H1 (cell line): ENCODE results near the gene BTBD9. TPM values are rescaled to one million over a fixed set of nuclear protein-coding genes. Genes with fewer than 3 reads are reported as not detected.

Experiments used
- CTCF ChIA-PET: fragments of 300-600 bp; sonication (Branson Sonifier 250); formaldehyde crosslinking; loops from one replicate; lab custom pipeline; 2021; ENCODE audit not compliant: partially characterized antibody; lab: Charles Lee
- POLR2A ChIA-PET: fragments of 300-600 bp; sonication (Branson Sonifier 250); formaldehyde crosslinking; loops from one replicate; lab custom pipeline; 2021; ENCODE audit warnings: inconsistent platforms; ENCODE audit not compliant: partially characterized antibody; lab: Charles Lee
- DNase-seq, 2 experiments: peaks; one replicate each; pipeline versions ENCODE4 v3.0.0 to v3.0.0-alpha.2; 2010 to 2022; ENCODE audit warnings: low spot score in 2 of 2, low read depth in 1 of 2, mixed read lengths in 1 of 2
- FAIRE-seq: peaks from 2 replicates; lab custom pipeline; 2011; peaks lifted over from hg19 to GRCh38; lab: Jason Lieb, UNC
- H2AFZ ChIP-seq: 2 replicates; pipeline ENCODE4 v1.8.1; 2012; ENCODE audit warnings: low read length, inconsistent platforms
- H2AK5ac ChIP-seq: 2 replicates; pipeline ENCODE4 v1.6.1; 2013; ENCODE audit warnings: low read depth, low read length
- H2BK120ac ChIP-seq: replicated peaks from 2 replicates; pipeline ENCODE3; 2013; ENCODE audit warnings: low read depth, low read length, inconsistent platforms
- H2BK12ac ChIP-seq: 2 replicates; pipeline ENCODE4 v1.6.1; 2013; ENCODE audit warnings: low read depth, low read length
- H2BK15ac ChIP-seq: 2 replicates; pipeline ENCODE4 v1.6.1; 2013; ENCODE audit warnings: low read length
- H2BK20ac ChIP-seq: 2 replicates; pipeline ENCODE4 v1.6.1; 2013; ENCODE audit warnings: low read length
- H2BK5ac ChIP-seq: 2 replicates; pipeline ENCODE4 v1.6.1; 2013; ENCODE audit warnings: low read depth, low read length
- H3K14ac ChIP-seq: 2 replicates; pipeline ENCODE4 v1.6.1; 2013; ENCODE audit warnings: inconsistent platforms; ENCODE audit not compliant: insufficient read length
- H3K18ac ChIP-seq: 2 replicates; pipeline ENCODE4 v1.6.1; 2013; ENCODE audit warnings: low read length; ENCODE audit errors: extremely low read depth
- H3K23ac ChIP-seq: 2 replicates; pipeline ENCODE4 v1.6.1; 2013; ENCODE audit warnings: inconsistent platforms; ENCODE audit not compliant: insufficient read length
- H3K23me2 ChIP-seq: 2 replicates; pipeline ENCODE4 v1.6.1; 2013; ENCODE audit warnings: low read depth, low read length
- H3K27ac ChIP-seq: 2 replicates; pipeline ENCODE4 v1.6.1; 2011; ENCODE audit warnings: low read depth, low read length, inconsistent platforms
- H3K27me3 ChIP-seq, 4 experiments: replicated peaks in 1 of 4; 1 replicate in 1 of 4; 2 replicates in 3 of 4; pipeline versions ENCODE4 v1.6.1 to v1.8.1; 2011 to 2013; ENCODE audit warnings: low read length in 3 of 4, mild to moderate bottlenecking in 3 of 4, inconsistent platforms in 2 of 4, mixed read lengths in 2 of 4, moderate library complexity in 1 of 4; ENCODE audit not compliant: control insufficient read depth in 3 of 4, insufficient read depth in 3 of 4; ENCODE audit errors: extremely low read depth in 1 of 4
- H3K36me3 ChIP-seq, 4 experiments: 2 replicates each; pipeline versions ENCODE4 v1.6.1 to v1.8.1; 2011 to 2013; ENCODE audit warnings: mild to moderate bottlenecking in 4 of 4, low read length in 3 of 4, moderate library complexity in 2 of 4, control low read depth in 1 of 4, inconsistent platforms in 1 of 4; ENCODE audit not compliant: insufficient read depth in 4 of 4, control insufficient read depth in 2 of 4
- H3K4ac ChIP-seq: replicated peaks from 2 replicates; pipeline ENCODE3; 2013; ENCODE audit warnings: low read length, low read depth, mixed read lengths, inconsistent platforms; ENCODE audit not compliant: insufficient read length
- H3K4me1 ChIP-seq, 4 experiments: replicated peaks in 1 of 4; 1 replicate in 1 of 4; 2 replicates in 3 of 4; pipeline versions ENCODE4 v1.6.1 to v1.8.1; 2011 to 2013; ENCODE audit warnings: low read length in 3 of 4, inconsistent platforms in 2 of 4, mixed read lengths in 1 of 4; ENCODE audit not compliant: insufficient read depth in 4 of 4, control insufficient read depth in 3 of 4
- H3K4me2 ChIP-seq, 2 experiments: 2 replicates each; pipeline versions ENCODE4 v1.6.1 to v1.8.1; 2011 to 2013; ENCODE audit warnings: low read depth in 2 of 2, low read length in 2 of 2, control low read depth in 1 of 2, inconsistent platforms in 1 of 2, mild to moderate bottlenecking in 1 of 2; ENCODE audit not compliant: insufficient read depth in 1 of 2
- H3K4me3 ChIP-seq, 4 experiments: fragments of 200-600, 300-600 bp in 1 of 4; sonication (generic), shearing (Covaris generic), sonication (Bioruptor Twin) in 1 of 4; 2 replicates each; pipeline versions ENCODE4 v1.5.1 to v1.8.1; 2011 to 2016; ENCODE audit warnings: low read length in 4 of 4, low read depth in 3 of 4, control low read depth in 2 of 4, inconsistent platforms in 2 of 4, mild to moderate bottlenecking in 2 of 4, mixed read lengths in 1 of 4, moderate library complexity in 1 of 4; ENCODE audit not compliant: insufficient read depth in 2 of 4; ENCODE audit errors: extremely low read depth in 1 of 4
- H3K56ac ChIP-seq: replicated peaks from 2 replicates; pipeline ENCODE3; 2013; ENCODE audit warnings: low read depth, mild to moderate bottlenecking, mixed read lengths, low read length, inconsistent platforms; ENCODE audit not compliant: insufficient read length
- H3K79me1 ChIP-seq: 2 replicates; pipeline ENCODE4 v1.6.1; 2013; ENCODE audit warnings: low read depth, low read length, control low read depth
- H3K79me2 ChIP-seq, 2 experiments: 2 replicates each; pipeline versions ENCODE4 v1.6.1 to v1.8.1; 2012 to 2013; ENCODE audit warnings: low read length in 2 of 2, mild to moderate bottlenecking in 2 of 2, inconsistent platforms in 1 of 2; ENCODE audit not compliant: insufficient read depth in 2 of 2, control insufficient read depth in 1 of 2
- H3K9ac ChIP-seq, 4 experiments: replicated peaks in 1 of 4; 1 replicate in 1 of 4; 2 replicates in 3 of 4; pipeline versions ENCODE4 v1.6.1 to v1.8.1; 2011 to 2013; ENCODE audit warnings: low read depth in 3 of 4, low read length in 3 of 4, control low read depth in 2 of 4, mild to moderate bottlenecking in 2 of 4, moderate library complexity in 2 of 4, inconsistent platforms in 1 of 4; ENCODE audit errors: extremely low read depth in 1 of 4
- H3K9me3 ChIP-seq, 2 experiments: 2 replicates each; pipeline versions ENCODE4 v1.6.1 to v1.8.1; 2012 to 2013; ENCODE audit warnings: mild to moderate bottlenecking in 2 of 2, moderate library complexity in 2 of 2, control low read depth in 1 of 2, inconsistent platforms in 1 of 2, low read depth in 1 of 2, low read length in 1 of 2, mixed read lengths in 1 of 2; ENCODE audit not compliant: insufficient read depth in 2 of 2
- H4K20me1 ChIP-seq, 2 experiments: replicated peaks in 1 of 2; 2 replicates each; pipeline versions ENCODE3 to v1.8.1; 2011 to 2013; ENCODE audit warnings: inconsistent platforms in 2 of 2, low read length in 2 of 2, mild to moderate bottlenecking in 1 of 2; ENCODE audit not compliant: insufficient read depth in 2 of 2, control insufficient read depth in 1 of 2
- H4K5ac ChIP-seq: 2 replicates; pipeline ENCODE4 v1.6.1; 2013; ENCODE audit warnings: low read length, low read depth, mixed read lengths, inconsistent platforms; ENCODE audit not compliant: insufficient read length
- H4K8ac ChIP-seq: 2 replicates; pipeline ENCODE4 v1.8.0; 2013; ENCODE audit warnings: mild to moderate bottlenecking, moderate library complexity, low read length, inconsistent platforms; ENCODE audit not compliant: insufficient read depth; ENCODE audit errors: extremely low read depth
- H4K91ac ChIP-seq: replicated peaks from 2 replicates; pipeline ENCODE3; 2013; ENCODE audit warnings: low read length, mixed read lengths, inconsistent platforms; ENCODE audit not compliant: insufficient read length
- ASH2L ChIP-seq: fragments of 200-600, 300-600 bp; sonication (generic); IDR thresholded peaks from one replicate; pipeline ENCODE4 v1.7.1; 2017; ENCODE audit warnings: low read length
- BACH1 ChIP-seq: IDR thresholded peaks from 2 replicates; pipeline ENCODE4 v1.6.1; 2012; ENCODE audit warnings: low read length, improper control_type of control experiment
- CBX8 ChIP-seq: fragments of 300-800, 300-1000 bp; sonication (generic); IDR thresholded peaks from 2 replicates; pipeline ENCODE4 v1.7.1; 2016; ENCODE audit warnings: low read depth, low read length, borderline replicate concordance
- CTCF ChIP-seq, 3 experiments: IDR thresholded peaks; 1 replicate in 2 of 3; 2 replicates in 1 of 3; pipeline versions ENCODE4 v1.5.1 to v1.6.1; 2011; ENCODE audit warnings: low read length in 3 of 3, mild to moderate bottlenecking in 3 of 3, inconsistent platforms in 2 of 3, low read depth in 1 of 3, moderate library complexity in 1 of 3; ENCODE audit not compliant: insufficient read depth in 1 of 3; ENCODE audit errors: control extremely low read depth in 1 of 3
- FOSL1 ChIP-seq: IDR thresholded peaks from 2 replicates; pipeline ENCODE4 v1.6.1; 2011; ENCODE audit warnings: mild to moderate bottlenecking, low read depth, low read length, moderate library complexity; ENCODE audit not compliant: insufficient read depth
- HDAC6 ChIP-seq: IDR thresholded peaks from one replicate; pipeline ENCODE4 v1.7.1; 2012; ENCODE audit warnings: low read depth, mild to moderate bottlenecking, inconsistent platforms, low read length, moderate library complexity
- NANOG ChIP-seq: IDR thresholded peaks from 2 replicates; pipeline ENCODE4 v1.6.1; 2011; ENCODE audit warnings: low read length, low read depth, mild to moderate bottlenecking, inconsistent platforms; ENCODE audit not compliant: insufficient read depth, poor library complexity, severe bottlenecking
- POU5F1 ChIP-seq: IDR thresholded peaks from 2 replicates; pipeline ENCODE4 v1.6.1; 2011; ENCODE audit warnings: low read depth, mild to moderate bottlenecking, low read length, moderate library complexity
- RFX5 ChIP-seq: IDR thresholded peaks from 2 replicates; pipeline ENCODE4 v1.6.1; 2011; ENCODE audit warnings: low read depth, low read length, improper control_type of control experiment, borderline replicate concordance
- SIX5 ChIP-seq: IDR thresholded peaks from 2 replicates; pipeline ENCODE4 v1.6.1; 2011; ENCODE audit warnings: mild to moderate bottlenecking, low read depth, low read length
- SP1 ChIP-seq: IDR thresholded peaks from 2 replicates; pipeline ENCODE4 v1.6.1; 2011; ENCODE audit warnings: low read depth, low read length
- SUZ12 ChIP-seq: fragments of 200-600 bp; sonication (generic); IDR thresholded peaks from 2 replicates; pipeline ENCODE4 v1.6.1; 2012; ENCODE audit warnings: mild to moderate bottlenecking, inconsistent platforms, low read length, moderate library complexity, mixed read lengths
- WGBS, 2 experiments: shearing (Covaris generic) in 1 of 2; methylation state at CpG; one replicate each; pipeline versions ENCODE4 v1.1.6 to v1.1.7; 2013 to 2015; ENCODE audit warnings: low lambda C conversion rate in 2 of 2, mixed read lengths in 2 of 2, inconsistent platforms in 1 of 2, low coverage in 1 of 2, missing lambda C conversion rate in 1 of 2; ENCODE audit not compliant: insufficient replicate concordance in 2 of 2, insufficient coverage in 1 of 2, insufficient read length in 1 of 2; ENCODE audit errors: extremely low coverage in 1 of 2, missing lambda C conversion rate in 1 of 2; 5-methylcytosine and 5-hydroxymethylcytosine counted together
- polyA plus RNA-seq, 7 experiments: library from polyadenylated mRNA; depleted of rRNA in 3 of 7; stranded (reverse) in 5 of 7; unstranded in 2 of 7; fragments of >200 nt in 5 of 7; fragments of 200-250 nt in 2 of 7; gene quantifications; 1 replicate in 5 of 7; 2 replicates in 1 of 7; 4 replicates in 1 of 7; pipeline versions ENCODE4 v1.2.1 to v1.2.3, GENCODE V29; 2011 to 2013; ENCODE audit warnings: missing spikeins in 2 of 7, mixed read lengths in 2 of 7
- total RNA-seq: library from RNA; stranded (reverse); fragmentation: NEBNext Ultra II Directional; extraction: Animal tissue kit (Norgen Biotek cat#: 25700); gene quantifications from 2 replicates; pipeline ENCODE4 v1.2.1, GENCODE V29; 2021

The BTBD9 gene
- total and polyA plus RNA-seq, 2 of the 8 experiments (the other 6 are each of a cell fraction or from before 2014, with no cell fraction given), result 0.92 to 4.1 TPM

GRCh38 chr6:38512211-38512610, 127.5 kb downstream of the BTBD9 start:
- Histone ChIP-seq H3K56ac (no peak overlapping the region), H3K79me1 (no peaks in the 10 kb centered on the region), H2BK120ac (no peak overlapping the region), H4K5ac (no peak overlapping the region), H3K79me2 (no peaks in the 10 kb centered on the region), H2BK5ac (no peak overlapping the region), H4K8ac (no peak overlapping the region), H3K23me2 (no peaks in the 10 kb centered on the region), H3K4me1 (peaks cover 0 to 10% (median 7%) of the 10 kb centered on the region in 4 experiments; a peak in 3 of 7 replicates), H3K9ac (no peak overlapping the region), H2AK5ac (no peak overlapping the region), H3K4ac (no peak overlapping the region), H3K9me3 (no peaks in the 10 kb centered on the region), H4K20me1 (no peaks in the 10 kb centered on the region), H3K18ac (no peak overlapping the region), H3K27ac (no peak overlapping the region), H2AFZ (no peak overlapping the region), H3K4me3 (no peak overlapping the region), H3K27me3 (no peaks in the 10 kb centered on the region), H3K23ac (no peak overlapping the region), H2BK20ac (no peak overlapping the region), H3K4me2 (no peak overlapping the region), H4K91ac (no peak overlapping the region), H2BK12ac (no peak overlapping the region), H3K14ac (no peak overlapping the region), H3K36me3 (no peaks in the 10 kb centered on the region), H2BK15ac (no peak overlapping the region)
- no peak for DNase-seq
- CTCF ChIA-PET, result interaction anchor here (0.6 to 2.4 kb wide), 5 partner anchors 9 to 334 kb away, joined by 3 to 13 read pairs (median 3); no protein-coding TSS in a partner anchor
- FAIRE-seq, result no peak
- POLR2A ChIA-PET, result no interaction called here
- 94% methylated on average over 5 of the region's 5 CpGs; no CpG with 5 or more reads in 1 of the 2 experiments for WGBS, 2 experiments
- TF ChIP-seq SP1 (no peak), BACH1 (no peak), CBX8 (no peak), ASH2L (no peak), SUZ12 (no peak), NANOG (no peak), SIX5 (no peak), FOSL1 (no peak), POU5F1 (no peak), RFX5 (no peak), HDAC6 (no peak), CTCF (IDR thresholded peaks at IDR 0.05; ENCODE audit: control extremely low read depth in 1 of 3, insufficient read depth in 1 of 3, low read depth in 1 of 3, low read length in 3 of 3) (no peak)
